Measurements from ENCODE around the gene YPEL1. TPM values are rescaled to one million over a fixed set of nuclear protein-coding genes. Genes with fewer than 3 reads are reported as not detected.

YPEL1 gene
- total and polyA plus RNA-seq, 2 of the 13 experiments (the other 11 are each of a cell fraction or from before 2014, with no cell fraction given), result 0.33 to 2.5 TPM

DNA sequence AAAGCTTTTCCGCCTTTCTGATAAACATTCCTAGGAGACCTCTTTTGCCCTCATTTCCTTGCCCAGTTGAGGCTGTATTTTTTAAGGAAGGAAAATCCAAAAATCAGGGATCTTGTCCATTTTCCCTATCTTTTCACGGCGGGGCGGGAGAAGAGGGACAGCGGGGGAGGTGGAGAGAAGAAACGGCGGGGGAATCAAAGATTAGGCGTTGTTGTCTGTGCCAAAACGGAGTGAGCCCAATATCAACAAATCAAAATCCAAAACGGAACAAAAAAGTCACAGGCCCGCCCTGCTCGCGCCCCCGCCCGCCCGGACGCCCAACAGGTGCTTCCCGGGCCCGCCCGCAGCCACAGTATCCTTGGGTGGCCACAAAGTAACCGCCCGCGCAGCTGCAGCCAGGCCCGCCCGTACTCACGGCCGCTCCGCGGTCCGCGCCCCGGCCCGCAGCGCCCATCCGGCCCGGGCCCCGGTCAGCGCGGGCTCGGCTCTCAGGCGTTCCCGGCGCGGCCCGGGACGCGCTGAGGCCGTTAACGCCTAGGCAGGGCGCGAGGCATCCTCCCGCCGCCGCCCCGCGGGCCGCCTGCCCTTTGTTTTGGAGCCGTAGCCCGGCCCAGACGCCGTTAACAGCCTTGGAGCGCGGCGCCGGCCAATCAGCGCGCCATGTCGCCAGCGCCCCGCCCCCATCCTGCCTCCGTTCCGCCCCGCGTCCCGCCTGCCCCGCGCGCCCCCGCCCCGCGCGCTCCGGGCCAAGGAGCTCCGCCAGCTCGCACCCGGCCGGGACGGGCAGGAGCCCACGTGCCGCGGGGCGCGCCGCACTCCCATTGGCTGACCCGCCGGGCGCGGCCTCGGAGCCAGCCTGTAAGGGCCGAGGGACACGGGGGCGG is at the start of gene YPEL1 (continued):
- TF ChIP-seq, protein P1, sequence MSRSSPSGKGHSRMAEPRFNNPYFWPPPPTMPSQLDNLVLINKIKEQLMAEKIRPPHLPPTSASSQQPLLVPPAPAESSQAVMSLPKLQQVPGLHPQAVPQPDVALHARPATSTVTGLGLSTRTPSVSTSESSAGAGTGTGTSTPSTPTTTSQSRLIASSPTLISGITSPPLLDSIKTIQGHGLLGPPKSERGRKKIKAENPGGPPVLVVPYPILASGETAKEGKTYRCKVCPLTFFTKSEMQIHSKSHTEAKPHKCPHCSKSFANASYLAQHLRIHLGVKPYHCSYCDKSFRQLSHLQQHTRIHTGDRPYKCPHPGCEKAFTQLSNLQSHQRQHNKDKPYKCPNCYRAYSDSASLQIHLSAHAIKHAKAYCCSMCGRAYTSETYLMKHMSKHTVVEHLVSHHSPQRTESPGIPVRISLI (CRISPR knock-in tag; IDR thresholded peaks at IDR 0.05; ENCODE audit: borderline replicate concordance), result no peak
- TF ChIP-seq POLR2G (IDR thresholded peaks at IDR 0.05; ENCODE audit: low read depth, low read length) (peak; percentile 50; the same call in 1 of the 2 replicates), KDM2A (CRISPR knock-in tag; IDR thresholded peaks at IDR 0.05; ENCODE audit: borderline replicate concordance, low read depth) (peak; percentile 43; the same call in 1 of the 2 replicates), SMAD1 (CRISPR knock-in tag; IDR thresholded peaks at IDR 0.05; ENCODE audit: borderline replicate concordance, low read depth) (0 out of 2 replicates have a peak, but pooled peaks have one; percentile 41), NR1H2 (CRISPR knock-in tag; IDR thresholded peaks at IDR 0.05; ENCODE audit: borderline replicate concordance, low read depth) (no peak), ZNF674 (CRISPR knock-in tag; IDR thresholded peaks at IDR 0.05; ENCODE audit: low read depth) (0 out of 2 replicates have a peak, but pooled peaks have one; percentile 71), FOSL2 (CRISPR knock-in tag; IDR thresholded peaks at IDR 0.05) (no peak), ZNF577 (CRISPR knock-in tag; IDR thresholded peaks at IDR 0.05; ENCODE audit: borderline replicate concordance, low read depth) (no peak), SNAI1 (CRISPR knock-in tag; IDR thresholded peaks at IDR 0.05; ENCODE audit: borderline replicate concordance) (no peak), ZNF839 (CRISPR knock-in tag; IDR thresholded peaks at IDR 0.05; ENCODE audit: borderline replicate concordance) (no peak)
- TF ChIP-seq, protein P2, sequence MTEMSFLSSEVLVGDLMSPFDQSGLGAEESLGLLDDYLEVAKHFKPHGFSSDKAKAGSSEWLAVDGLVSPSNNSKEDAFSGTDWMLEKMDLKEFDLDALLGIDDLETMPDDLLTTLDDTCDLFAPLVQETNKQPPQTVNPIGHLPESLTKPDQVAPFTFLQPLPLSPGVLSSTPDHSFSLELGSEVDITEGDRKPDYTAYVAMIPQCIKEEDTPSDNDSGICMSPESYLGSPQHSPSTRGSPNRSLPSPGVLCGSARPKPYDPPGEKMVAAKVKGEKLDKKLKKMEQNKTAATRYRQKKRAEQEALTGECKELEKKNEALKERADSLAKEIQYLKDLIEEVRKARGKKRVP (CRISPR knock-in tag; IDR thresholded peaks at IDR 0.05), result no peak
- TF ChIP-seq, protein P3, sequence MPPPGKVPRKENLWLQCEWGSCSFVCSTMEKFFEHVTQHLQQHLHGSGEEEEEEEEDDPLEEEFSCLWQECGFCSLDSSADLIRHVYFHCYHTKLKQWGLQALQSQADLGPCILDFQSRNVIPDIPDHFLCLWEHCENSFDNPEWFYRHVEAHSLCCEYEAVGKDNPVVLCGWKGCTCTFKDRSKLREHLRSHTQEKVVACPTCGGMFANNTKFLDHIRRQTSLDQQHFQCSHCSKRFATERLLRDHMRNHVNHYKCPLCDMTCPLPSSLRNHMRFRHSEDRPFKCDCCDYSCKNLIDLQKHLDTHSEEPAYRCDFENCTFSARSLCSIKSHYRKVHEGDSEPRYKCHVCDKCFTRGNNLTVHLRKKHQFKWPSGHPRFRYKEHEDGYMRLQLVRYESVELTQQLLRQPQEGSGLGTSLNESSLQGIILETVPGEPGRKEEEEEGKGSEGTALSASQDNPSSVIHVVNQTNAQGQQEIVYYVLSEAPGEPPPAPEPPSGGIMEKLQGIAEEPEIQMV (CRISPR knock-in tag; IDR thresholded peaks at IDR 0.05; ENCODE audit: low read depth), result no peak; the same call in 1 of the 2 replicates
- TF ChIP-seq, protein P4, sequence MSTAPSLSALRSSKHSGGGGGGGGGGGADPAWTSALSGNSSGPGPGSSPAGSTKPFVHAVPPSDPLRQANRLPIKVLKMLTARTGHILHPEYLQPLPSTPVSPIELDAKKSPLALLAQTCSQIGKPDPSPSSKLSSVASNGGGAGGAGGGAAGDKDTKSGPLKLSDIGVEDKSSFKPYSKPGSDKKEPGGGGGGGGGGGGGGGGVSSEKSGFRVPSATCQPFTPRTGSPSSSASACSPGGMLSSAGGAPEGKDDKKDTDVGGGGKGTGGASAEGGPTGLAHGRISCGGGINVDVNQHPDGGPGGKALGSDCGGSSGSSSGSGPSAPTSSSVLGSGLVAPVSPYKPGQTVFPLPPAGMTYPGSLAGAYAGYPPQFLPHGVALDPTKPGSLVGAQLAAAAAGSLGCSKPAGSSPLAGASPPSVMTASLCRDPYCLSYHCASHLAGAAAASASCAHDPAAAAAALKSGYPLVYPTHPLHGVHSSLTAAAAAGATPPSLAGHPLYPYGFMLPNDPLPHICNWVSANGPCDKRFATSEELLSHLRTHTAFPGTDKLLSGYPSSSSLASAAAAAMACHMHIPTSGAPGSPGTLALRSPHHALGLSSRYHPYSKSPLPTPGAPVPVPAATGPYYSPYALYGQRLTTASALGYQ (CRISPR knock-in tag; IDR thresholded peaks at IDR 0.05), result no peak
- TF ChIP-seq, protein P5, sequence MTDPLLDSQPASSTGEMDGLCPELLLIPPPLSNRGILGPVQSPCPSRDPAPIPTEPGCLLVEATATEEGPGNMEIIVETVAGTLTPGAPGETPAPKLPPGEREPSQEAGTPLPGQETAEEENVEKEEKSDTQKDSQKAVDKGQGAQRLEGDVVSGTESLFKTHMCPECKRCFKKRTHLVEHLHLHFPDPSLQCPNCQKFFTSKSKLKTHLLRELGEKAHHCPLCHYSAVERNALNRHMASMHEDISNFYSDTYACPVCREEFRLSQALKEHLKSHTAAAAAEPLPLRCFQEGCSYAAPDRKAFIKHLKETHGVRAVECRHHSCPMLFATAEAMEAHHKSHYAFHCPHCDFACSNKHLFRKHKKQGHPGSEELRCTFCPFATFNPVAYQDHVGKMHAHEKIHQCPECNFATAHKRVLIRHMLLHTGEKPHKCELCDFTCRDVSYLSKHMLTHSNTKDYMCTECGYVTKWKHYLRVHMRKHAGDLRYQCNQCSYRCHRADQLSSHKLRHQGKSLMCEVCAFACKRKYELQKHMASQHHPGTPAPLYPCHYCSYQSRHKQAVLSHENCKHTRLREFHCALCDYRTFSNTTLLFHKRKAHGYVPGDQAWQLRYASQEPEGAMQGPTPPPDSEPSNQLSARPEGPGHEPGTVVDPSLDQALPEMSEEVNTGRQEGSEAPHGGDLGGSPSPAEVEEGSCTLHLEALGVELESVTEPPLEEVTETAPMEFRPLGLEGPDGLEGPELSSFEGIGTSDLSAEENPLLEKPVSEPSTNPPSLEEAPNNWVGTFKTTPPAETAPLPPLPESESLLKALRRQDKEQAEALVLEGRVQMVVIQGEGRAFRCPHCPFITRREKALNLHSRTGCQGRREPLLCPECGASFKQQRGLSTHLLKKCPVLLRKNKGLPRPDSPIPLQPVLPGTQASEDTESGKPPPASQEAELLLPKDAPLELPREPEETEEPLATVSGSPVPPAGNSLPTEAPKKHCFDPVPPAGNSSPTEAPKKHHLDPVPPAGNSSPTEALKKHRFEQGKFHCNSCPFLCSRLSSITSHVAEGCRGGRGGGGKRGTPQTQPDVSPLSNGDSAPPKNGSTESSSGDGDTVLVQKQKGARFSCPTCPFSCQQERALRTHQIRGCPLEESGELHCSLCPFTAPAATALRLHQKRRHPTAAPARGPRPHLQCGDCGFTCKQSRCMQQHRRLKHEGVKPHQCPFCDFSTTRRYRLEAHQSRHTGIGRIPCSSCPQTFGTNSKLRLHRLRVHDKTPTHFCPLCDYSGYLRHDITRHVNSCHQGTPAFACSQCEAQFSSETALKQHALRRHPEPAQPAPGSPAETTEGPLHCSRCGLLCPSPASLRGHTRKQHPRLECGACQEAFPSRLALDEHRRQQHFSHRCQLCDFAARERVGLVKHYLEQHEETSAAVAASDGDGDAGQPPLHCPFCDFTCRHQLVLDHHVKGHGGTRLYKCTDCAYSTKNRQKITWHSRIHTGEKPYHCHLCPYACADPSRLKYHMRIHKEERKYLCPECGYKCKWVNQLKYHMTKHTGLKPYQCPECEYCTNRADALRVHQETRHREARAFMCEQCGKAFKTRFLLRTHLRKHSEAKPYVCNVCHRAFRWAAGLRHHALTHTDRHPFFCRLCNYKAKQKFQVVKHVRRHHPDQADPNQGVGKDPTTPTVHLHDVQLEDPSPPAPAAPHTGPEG (CRISPR knock-in tag; IDR thresholded peaks at IDR 0.05), result peak; percentile 100

Measured in HepG2 (cell line).